DLD1 (cell line): Measurements from ENCODE around the gene ZDHHC11B.

Experiments used
- in situ Hi-C: cut with HindIII; loops from 2 replicates; pipeline ENCODE4 v1.10.0; 2017; ENCODE audit warnings: low sequenced_read_pairs

Gene ZDHHC11B

GRCh38 chr5:662751-663435 is 121.6 kb downstream of the ZDHHC11B start:
- in situ Hi-C loops, result no loop called here

- in situ Hi-C loops, result no loop called here
Measured at GRCh38 chr5:661891-662750, 122.4 kb downstream of the ZDHHC11B start.

DNA sequence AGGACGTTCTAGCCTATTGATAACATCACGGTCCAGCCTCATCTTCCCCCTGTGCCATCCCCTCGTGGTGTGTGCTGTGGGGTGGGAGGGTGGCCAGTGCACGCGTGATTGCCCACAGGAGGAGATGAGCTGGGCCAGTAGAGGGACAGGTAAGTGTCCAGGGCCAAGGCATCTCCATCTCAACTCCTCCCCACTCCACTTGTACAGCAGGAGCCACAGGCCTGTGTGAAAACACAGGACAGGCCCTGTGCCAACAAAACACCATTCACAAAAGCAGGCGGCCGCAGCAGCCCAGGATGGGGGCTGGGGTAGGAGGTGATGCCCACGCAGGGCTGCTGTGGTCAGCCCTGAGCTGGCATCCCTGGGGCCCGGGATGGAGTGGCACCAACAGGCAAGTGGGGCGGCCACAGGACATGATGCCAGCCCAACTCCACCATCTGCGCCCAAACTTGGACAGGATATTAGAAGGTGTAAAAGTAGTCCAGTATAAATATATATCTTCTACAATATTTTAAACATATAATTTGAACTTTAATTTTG is 124.0 kb downstream of the ZDHHC11B start:
- in situ Hi-C loops, result no loop called here
